Medulla oblongata (tissue), 1 donor: Measurements from ENCODE around the gene NPTN.
A peak's percentile ranks its signal among the peaks of the same experiment; 100 is the strongest.

Source experiments
- DNase-seq: peaks from one replicate; pipeline ENCODE4 v3.0.0-alpha.2; 2015; ENCODE audit errors: extremely low spot score

NPTN gene

DNA sequence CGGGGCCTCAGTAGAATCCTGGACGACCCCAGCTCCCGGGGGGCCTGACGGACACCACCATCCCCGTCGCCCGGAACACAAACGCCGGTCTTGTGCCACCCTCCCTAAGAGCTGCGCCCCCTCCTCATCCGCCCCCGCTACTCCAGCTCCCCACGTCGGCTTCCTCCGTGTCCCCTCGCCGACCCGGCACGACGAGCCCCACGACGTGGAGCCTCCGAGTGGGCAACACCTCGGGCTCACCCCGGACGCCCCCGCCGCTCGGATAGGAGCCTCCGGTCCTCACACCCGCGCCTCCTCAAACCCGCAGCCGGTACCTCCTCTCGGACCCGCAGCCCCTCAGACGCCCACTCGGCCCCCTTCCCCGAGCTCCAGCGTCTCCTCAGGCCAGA lies 525 bp downstream of the NPTN start:
- DNase-seq: no peak

DNA sequence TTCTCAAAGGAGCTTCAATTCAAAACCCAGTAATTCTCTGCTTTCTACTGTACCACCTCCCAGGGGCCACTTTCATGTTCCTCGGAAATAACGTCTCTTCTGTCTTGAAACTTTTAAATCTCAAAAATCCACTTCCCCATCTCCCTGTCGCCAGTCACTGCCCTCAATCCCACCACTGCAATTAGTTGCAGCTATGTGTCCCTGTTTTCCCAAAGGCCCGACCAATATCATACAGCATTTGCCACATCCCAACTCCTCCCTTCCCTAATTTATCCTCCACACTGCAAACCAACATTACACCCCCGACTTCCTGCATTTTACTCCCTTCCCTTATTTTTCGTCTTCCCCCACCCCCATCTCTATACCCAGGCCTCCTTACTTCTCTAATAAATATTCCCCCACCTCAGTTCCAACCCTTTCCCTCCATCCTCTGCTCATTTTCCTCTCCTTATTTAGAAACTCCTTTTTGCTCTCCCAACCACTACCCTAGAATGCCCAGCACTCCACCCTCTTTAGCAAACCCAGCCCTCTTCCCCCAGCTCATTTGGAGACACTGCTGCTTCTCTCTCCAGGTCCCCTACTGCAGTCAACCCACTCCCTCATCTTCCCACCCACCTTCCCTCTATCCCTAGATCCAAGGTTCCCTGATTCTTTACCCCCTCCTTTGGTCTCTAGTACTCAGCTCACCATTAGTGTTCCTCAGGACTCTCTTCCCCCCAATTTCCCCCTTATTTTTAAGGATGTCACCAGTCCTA lies 1.1 kb downstream of the NPTN start:
- peak; percentile 48 for DNase-seq

DNA sequence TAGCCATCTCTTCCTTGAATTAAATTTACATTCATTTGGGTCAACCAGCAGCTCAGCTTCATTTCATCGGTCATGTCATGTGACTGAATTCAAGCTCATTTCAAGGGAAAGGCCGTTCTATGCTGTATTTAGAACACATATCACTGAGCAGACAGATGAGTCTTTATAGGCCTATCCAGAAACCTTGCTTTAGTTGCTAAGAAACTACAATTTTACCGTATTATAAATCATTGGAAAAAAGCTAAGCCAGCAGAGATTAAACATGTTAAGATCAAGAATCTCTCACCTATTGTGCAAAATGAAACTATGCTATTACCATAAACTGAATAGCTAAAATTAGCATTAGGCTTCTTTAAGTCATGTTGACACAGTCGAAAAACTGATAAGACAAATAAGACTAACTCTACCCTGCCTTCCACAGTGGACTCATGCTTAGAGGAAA lies 2.2 kb downstream of the NPTN start:
- DNase-seq: peak; percentile 43

DNA sequence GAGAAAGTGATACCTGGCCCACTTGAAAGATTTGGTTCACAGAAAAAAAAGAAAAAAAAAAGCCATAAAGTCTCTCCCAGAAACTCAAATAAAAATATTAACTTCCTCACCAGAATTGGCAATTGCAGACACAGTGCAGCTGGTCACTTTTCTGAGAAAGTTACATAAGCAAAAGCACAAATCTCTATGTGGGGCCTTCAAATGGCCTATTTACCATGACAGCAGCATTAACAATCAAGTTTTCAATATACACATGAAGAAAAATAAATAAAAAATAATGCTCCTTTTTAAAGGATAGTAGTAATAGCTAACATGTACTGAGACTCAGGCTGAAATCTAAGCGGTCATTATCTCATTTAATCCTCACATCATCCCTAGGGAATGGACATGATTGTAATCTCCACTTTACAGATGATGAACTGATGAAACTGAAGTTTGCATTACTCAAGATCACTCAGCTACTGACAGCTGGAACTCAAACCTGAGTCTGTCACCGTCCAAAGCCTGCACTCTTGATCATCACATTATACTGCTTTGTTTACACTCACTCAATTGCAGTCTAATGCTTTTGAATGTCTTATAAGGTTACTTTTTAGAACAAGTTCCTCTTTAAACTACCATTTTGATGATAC lies 3.3 kb downstream of the NPTN start:
- DNase-seq: no peak

DNA sequence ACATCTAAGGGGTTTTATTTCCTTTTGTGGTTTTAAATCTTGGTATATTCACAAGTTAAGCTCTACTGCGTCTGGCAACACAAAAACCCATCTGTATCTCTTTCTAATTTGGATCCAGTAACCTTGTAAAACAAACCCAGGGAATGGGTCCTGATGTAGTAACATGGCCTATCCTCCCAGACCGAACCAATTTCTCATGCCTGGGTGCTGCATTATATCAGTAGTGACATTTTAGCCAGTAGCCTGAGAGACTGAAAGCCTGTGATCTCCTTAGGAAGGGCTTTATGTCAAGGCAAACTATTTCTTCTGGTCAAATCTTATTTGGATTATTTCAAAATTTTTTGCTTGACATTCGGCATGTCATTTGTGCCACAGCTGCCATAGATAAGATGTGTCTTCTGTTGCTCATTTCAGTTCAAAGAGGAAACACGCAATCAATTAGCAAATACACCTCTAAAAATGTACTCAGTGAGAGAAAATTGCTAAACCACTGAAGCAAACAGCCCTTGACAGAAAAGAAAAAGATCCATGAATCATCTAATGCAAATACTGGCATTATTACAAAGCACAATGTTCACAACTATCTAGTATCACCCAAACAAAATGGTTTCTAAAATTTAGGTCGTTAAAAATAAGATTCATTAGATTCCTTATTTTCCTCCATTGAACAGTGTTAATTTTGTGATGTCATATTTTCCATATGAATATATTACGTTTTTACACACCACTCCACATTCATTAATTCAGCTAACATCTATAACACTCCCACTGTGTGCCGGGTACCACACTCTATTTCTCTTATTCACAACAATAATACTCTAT lies 4.0 kb downstream of the NPTN start:
- no peak for DNase-seq

DNA sequence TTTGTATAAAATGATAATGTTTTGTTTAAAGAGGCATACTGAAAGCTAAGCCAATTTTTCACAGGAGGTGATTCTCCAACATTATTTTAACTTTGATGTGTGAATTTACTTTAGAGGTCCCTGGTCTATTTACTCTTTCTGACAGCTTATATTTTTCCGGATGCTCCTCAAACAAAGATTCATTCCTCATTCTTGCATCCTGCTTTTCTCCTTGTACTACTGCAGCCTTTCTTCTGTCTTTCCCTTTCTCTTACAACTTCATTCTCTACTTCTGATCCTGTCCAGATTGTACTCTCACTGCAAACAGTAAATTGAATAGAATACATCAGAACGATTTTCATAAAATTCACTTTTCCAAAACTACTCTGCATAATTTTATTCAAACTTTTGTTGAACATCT lies 5.1 kb downstream of the NPTN start:
- DNase-seq: no peak

DNA sequence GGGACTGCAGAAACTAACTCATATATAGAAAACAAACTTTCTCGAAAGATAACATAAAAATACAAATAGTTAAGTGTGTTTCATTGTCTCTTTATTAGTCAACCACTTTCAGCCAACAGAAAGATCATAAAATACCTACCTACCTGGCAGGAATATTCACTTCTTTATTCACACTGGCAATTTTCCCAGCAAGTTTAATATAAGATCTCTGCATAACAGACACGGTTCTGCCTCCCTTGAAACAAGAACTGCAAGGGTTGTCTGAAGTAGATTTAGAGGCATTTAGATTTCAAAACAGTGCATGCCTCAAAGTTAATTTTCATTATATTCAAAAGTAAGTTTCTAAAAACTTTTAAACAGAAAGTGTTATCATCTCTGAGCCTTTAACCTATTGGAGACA lies 7.1 kb downstream of the NPTN start:
- no peak for DNase-seq

DNA sequence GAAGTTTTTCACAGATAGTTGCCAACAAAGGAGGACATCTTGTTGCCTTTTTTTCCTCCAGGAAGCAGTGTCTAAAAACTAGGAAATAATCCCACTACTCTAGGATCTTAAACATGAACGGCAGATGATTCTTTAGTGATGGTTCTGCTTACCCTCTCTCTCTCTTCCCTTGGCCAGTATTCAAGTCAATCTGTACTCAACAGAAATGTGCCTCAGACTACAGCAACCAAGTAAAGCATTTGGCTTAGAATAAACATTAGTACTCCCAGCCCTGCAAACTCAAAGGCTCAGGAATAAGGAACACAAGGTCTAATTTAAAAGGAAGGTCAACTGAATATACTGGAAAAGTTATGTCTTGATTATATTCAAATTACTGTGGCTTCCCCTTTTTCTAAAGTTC lies 8.7 kb downstream of the NPTN start:
- DNase-seq: no peak

DNA sequence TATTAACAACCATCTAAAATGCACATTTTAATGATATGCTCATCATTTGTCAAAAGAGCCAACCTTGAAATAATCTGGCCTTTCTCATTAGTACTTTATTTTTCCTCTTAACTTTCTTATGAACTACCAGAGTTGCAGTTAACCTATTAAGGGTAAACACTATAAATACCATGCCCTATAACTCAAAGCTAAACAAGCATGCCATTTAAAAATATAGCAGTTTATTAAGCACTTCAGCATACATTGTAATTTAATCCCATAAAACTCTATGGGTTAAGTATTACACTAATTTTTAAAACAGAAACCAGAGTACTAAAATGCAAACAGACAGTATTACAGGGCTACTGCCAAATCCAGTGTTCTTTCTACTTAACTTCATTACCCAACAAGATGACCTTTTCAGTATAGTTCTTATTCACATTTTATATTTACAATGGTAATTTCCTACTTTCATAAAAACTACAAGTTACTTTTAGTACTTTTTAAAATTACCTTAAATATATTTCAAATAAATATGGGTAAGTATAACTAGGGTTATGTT lies 11.8 kb downstream of the NPTN start:
- no peak for DNase-seq

DNA sequence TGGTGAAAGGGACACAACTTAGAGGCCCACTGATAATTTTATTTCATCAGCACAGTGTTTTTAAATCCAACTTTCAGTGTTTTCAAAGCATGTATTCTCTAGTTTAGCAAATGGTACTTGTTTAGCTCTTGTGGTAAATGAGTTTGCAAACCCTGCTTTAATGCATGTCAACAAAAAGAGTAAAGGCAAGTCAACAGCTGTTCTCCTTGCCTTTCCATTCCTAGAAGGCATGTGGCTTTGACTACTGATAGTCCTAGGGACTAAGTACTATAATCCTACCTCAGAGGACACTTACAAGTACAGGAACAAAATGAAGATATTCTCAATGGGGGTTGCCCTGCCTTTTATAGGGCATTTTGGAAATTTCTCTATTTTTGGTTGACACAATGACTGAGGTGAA lies 13.1 kb downstream of the NPTN start:
- no peak for DNase-seq

DNA sequence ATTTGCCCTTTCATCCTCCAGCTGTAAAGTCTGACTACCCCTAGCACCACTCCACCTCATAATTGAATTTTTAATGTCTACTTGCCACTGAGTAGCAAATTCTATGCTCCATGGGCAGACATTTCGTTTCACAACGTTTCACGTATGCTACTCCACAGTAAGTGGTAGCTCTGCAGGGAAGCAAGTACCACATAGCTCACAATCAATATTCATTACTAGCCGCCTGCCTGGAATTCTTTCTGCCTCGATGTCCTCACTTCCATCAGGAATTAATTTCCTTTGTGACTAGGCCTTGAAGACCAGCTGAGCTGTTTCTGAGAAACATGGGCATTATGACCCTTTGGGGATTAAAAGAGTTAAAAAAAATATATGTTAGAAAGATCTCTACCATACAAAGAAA lies 15.3 kb downstream of the NPTN start:
- DNase-seq: no peak

DNA sequence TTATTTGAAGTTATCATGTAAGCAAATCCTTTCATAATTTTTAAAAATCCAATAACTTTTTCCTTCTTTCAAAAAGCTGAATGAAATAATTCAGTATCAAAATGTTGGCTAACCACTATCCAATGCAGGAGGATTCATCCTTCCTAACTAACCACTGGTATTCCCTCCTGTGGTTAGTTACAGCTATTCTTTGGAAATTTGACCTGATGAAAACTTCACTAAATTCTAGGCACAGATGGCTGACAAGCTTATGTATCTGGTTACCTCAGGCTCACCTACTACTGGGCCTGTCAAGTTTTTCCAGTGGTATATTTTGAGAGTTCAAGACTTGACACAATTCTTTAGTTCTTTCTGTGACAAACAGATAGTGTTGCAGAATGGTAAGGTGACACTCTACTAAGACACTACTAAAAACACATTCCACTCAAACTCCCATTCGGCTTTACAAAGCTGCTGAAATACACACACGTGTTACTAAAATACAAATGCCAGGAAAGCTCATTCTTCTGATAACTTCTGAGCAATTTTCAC lies 15.8 kb downstream of the NPTN start:
- no peak for DNase-seq

DNA sequence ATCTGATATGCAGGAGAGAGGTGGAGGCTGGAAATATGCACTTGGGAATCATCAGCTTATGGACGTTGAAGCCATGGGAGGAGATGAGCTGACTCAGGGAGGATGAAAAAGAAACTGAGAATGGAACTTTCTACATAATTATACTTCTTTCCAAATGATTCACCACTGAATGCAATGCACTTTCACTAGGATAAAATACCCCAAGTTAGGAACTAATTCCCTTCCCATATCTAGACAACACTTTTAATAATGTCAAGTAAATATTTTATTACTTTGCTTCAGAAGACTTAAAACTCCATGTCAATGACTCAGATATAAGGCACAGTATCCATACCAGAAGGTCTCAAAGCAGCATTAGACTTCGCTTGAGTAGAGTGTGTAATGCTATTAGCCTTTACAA lies 24.2 kb downstream of the NPTN start:
- no peak for DNase-seq

DNA sequence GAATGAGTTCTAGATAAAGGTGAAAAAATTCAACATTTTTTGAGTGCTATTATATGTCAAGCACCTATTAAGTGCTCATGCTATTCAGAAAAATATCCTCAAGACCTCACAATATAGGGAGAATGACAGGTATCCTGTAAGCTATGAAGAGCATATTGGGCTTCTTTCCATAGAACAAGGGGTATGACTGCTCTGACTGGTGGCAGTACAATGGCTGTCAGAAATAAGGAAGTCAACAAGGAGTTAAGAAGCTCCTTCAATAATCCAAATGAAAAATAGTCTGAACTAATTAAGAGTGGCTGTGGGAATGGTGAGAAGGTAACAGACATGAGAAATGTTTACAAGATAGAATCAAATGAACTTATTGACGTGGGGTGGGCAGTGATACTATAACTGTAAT lies 24.7 kb downstream of the NPTN start:
- no peak for DNase-seq

DNA sequence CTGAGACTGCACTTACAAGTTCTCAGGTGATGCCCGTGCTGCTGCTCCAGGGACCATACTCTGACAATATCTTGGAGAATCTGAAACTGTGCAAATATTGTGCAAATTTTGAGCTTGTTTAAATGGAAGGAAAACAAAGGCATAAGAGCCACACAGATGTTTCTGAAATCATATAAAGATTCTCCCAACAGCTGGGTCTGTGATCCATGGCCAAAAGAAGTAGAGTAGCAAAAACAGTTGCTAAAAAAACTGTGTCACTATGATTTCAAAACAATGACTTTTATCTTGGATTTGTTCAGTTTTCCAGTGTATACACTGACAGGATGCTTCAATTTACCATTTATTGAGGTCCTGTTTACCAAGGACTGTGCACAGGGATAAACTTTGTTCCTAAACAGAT lies 25.3 kb downstream of the NPTN start:
- no peak for DNase-seq

DNA sequence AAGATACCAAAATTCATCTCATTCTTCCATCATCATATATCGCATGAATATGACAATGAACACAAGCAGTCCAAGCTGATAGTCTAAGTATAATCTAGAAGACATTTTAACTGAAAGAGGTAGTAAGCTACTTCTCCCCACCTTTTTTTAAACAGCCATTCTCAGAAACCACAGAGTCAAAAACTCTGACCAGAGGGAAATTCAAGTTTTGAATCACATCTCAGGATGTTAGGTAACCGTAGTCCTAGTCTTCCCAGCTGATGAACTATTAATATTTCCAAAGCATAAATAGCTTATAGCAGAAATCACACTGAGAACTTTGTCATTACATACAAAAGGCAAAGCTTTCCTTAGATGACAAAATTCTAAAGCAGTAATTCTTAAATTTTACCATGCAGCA lies 25.8 kb downstream of the NPTN start:
- no peak for DNase-seq

DNA sequence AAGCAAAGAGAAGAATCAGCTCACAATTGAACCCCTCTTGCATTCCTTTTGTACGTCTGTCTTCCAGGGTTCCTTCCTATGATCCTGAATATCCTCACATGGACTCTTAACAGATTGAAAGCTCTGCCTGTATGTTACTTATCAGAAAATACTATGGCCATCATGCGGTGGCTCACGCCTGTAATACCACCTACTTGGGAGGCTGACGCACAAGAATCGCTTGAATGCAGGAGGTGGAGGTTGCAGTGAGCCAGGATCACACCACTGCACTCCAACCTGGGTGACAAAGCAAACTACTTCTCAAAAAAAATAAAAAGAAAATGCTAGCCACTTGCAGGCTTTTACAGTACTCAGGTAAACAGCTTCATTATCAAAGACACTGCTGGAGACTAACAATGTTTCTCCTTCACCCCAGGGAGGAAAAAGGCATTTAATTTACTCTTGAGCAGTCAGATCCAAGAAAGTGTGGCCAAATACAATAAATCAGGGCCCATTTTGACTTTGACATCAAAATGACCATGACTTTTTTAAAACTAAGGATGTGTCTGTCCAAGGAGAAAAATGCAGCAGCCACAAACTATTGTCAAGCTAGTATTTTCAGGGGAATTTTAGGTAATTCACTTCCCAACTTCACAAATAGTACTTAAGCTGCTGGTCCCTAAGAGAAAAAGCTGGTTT lies 27.3 kb downstream of the NPTN start:
- no peak for DNase-seq

DNA sequence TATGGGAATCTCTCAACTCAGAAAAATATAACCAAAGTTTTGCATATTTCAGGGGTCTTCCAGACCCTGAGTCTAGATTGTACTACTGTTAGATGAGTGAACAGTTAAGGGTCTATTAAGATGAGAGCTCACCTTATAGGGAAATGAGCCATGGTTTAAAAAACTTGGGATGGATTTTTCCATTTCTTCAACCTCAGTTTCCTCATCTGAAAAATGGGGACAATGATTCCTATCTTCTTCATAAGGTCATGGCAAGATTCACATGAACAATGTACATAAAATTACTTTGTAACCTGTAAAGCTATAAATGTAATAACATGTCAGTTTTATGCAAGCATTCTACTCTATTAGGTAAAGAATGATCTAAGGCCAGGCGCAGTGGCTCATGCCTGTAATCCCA lies 28.7 kb downstream of the NPTN start:
- DNase-seq: no peak

DNA sequence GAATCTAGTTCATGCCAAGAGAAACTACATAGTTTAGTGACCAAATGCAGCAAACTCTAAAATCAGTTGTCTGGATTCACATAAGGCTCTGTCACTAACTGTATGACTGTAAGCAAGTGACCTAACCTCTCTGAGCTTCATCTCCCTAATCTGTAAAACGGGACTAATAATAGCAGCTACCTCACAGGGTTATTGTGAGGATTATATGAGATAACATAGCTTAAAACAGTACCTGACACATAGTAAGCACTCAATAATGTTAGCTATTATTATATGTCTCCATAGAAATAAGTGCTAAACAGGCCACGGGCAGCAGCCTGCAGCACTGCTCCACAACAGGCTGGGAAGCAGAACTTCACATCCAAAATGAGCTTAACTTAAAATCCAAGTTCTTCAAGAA lies 30.2 kb downstream of the NPTN start:
- no peak for DNase-seq

DNA sequence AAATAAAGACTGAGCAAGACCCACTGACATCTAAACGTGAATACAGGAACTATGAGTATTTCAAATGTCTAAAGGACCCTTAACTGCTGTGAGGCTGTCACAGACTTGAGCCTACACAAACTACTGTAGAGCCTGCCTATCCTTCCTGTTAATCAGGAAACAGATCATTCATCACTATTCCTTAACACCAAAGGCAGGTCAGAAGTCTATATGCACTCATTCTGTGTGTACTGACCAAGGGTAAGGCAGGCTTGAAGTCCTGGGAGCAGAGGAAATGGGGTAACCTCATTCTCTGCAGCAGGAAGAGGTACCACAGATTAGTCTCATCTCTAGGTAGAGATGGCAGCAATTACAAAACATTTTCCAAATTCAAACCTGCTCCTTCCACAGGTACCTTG lies 30.7 kb downstream of the NPTN start:
- no peak for DNase-seq
